ENCODE data around the gene ZEB2.

ZEB2 gene

DNA sequence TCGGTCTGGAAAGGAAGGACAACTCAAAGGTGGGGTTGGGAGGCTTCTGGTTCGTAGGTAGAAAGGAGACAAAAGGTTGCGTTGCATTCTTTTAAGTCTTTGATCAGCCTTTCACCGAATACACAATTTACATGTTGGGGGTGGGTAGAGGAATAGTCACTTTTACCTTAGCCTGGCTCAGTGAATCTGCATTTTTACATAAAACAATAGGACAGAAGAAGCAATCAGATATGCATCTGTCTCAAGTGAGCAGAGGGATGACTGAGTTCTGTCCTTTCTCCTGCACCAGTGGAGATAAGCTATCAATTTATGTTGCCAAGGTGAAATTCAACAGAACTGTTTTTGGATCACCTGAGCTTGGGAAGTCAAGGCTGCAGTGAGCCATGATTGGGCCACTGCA lies 173.7 kb downstream of the ZEB2 start:
- intact Hi-C loops (cut with DNase I), result no loop called here

DNA sequence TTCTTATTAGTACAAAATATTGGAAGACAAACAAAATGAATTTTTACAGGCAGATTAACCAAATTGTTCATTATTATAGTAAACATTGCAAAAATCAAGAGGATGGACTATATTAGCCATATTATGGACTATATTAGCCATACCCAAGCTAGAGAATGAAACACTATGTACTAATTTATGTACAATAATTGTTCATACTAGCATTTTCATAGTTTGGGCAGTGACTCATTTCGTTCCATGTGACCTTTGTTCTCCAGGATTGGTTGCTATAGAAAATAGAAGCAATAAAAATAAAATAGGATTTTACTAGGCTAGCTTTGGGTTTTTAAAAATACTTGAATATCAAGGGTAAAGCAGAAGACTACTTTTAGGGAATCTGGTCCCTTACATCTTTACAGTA lies 176.8 kb downstream of the ZEB2 start:
- DNase-seq, result no peak
- intact Hi-C loops (cut with DNase I), result no loop called here

More for the DNA sequence above, 173.7 kb downstream of the ZEB2 start:
- DNase-seq, result no peak

DNA sequence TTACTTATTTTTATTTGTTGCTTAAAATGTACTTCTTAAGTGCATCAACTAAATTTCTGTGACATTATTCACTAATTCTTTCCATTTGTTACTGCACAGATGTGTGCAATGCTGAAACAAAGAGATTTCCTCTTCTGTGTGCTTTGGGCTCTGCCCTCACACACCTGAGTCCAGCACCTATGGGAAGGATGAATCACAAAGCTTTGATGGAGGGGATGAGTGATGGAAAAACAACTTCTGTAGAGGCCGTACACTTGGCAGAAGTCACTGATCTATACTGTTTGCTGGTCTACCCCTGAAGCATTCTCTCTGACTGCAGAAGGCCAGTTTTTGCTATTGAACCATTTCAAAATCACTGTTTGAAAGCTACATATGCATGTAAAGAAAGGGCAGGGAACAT lies 178.4 kb downstream of the ZEB2 start:
- intact Hi-C loops (cut with DNase I), result no loop called here

DNA sequence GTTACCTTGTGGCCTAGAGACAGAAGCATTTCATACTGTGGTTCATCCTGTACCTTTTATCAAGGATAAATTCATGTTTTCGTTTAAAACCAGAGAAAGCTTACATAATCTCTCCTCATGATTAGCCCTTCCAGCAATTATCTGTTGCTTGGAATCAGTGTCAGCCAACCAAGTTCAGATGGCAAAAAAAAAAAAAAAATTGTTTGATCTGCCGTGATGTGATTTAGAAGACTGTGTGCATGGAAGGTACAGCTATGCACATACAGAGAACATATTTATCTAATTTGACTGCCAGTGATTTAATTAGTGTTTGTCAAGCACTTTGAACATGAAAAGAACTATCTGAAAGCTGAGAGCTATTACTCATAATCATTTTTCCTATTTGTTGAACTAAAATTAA lies 180.9 kb downstream of the ZEB2 start:
- intact Hi-C loops (cut with DNase I), result loop anchor here (10.0 kb wide), 3 partner anchors 66 to 404 kb away; no protein-coding TSS in a partner anchor
- no peak for DNase-seq

More for the DNA sequence above, 178.4 kb downstream of the ZEB2 start:
- no peak for DNase-seq

DNA sequence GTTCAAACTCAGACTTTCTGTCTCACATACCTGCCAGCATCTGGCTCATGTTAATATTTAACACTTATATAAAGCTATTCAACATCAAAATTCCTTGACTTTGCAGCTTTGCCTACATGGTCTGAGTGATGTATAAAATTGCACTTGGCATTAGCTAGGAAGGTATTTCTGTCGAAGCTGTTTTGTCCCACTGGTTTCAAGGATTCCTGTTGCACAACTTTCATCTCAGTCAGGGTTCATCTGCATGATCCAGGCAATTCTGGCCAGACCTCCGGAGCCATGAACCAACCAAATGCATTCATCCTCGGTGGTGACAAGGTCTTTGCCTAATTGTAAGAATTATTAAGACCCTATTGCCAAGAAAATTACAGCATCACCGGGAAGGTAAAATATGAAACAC lies 185.4 kb downstream of the ZEB2 start:
- intact Hi-C loops (cut with DNase I), result loop anchor here (5.0 to 10.0 kb wide), 5 partner anchors 38 to 400 kb away; no protein-coding TSS in a partner anchor
- DNase-seq, result no peak

Measured in posterior cingulate gyrus (tissue), 11 donors.